ENCODE results near the gene FIG4. TPM values are rescaled to one million over a fixed set of nuclear protein-coding genes. Genes with fewer than 3 reads are reported as not detected.
"Not testable (repeated sequence)": the region's sequence is repeated elsewhere in the genome, so short reads cannot be mapped to it uniquely, and the experiment has no call there.

FIG4 gene
- total RNA-seq, 1 experiment from 2014 or later: 14.8 TPM

DNA sequence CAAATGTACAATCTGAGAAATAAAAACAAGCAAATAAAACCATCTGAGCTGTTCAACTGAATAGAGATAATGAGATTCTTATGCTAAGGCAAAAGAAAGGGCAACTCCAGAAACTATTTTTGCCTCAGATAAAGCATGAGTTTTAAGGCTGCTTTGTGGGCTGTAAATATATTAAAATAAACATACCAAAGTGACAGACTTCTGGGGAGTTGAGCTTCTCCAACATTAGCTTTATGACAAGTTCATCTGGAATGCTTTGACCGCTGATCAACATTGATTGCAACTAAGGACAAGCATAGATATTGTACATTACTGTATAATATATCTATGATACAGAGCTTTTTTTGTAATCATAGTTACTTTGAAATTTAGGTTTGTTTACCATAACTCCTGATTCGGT, 19.4 kb upstream of the FIG4 start:
- Histone ChIP-seq H3K79me2 (ENCODE audit: low read length) (no peaks in the 10 kb centered on the region), H2AFZ (ENCODE audit: low read length) (no peak overlapping the region), H3K9me2 (replicated peaks; ENCODE audit: insufficient read depth, low read length) (no peaks in the 10 kb centered on the region), H3K4me2 (ENCODE audit: low read depth, low read length, poor library complexity, severe bottlenecking) (no peak overlapping the region), H3K9ac (ENCODE audit: low read length) (no peak overlapping the region), H3K4me3 (ENCODE audit: low read length) (no peak overlapping the region), H3K36me3 (ENCODE audit: insufficient read depth, low read length) (no peaks in the 10 kb centered on the region), H3K4me1 (ENCODE audit: low read length) (peaks cover 2% of the 10 kb centered on the region; the same call in 1 of the 2 replicates), H3K27me3 (ENCODE audit: low read length) (no peaks in the 10 kb centered on the region), H3K27ac (ENCODE audit: low read length) (no peak overlapping the region), H3K9me3 (ENCODE audit: low read length) (no peaks in the 10 kb centered on the region), H4K20me1 (ENCODE audit: insufficient read depth, low read depth, low read length) (no peaks in the 10 kb centered on the region)
- DNase-seq: no peak

- Histone ChIP-seq H3K9me2 (replicated peaks; ENCODE audit: insufficient read depth, low read length) (no peaks in the 10 kb centered on the region), H3K27ac (ENCODE audit: low read length) (no peak overlapping the region), H3K9me3 (ENCODE audit: low read length) (no peaks in the 10 kb centered on the region), H2AFZ (ENCODE audit: low read length) (no peak overlapping the region), H3K9ac (ENCODE audit: low read length) (no peak overlapping the region), H3K4me2 (ENCODE audit: low read depth, low read length, poor library complexity, severe bottlenecking) (no peak overlapping the region), H3K4me1 (ENCODE audit: low read length) (peaks cover 2% of the 10 kb centered on the region; the same call in 1 of the 2 replicates), H3K4me3 (ENCODE audit: low read length) (no peak overlapping the region), H4K20me1 (ENCODE audit: insufficient read depth, low read depth, low read length) (no peaks in the 10 kb centered on the region), H3K27me3 (ENCODE audit: low read length) (no peaks in the 10 kb centered on the region), H3K36me3 (ENCODE audit: insufficient read depth, low read length) (no peaks in the 10 kb centered on the region), H3K79me2 (ENCODE audit: low read length) (no peaks in the 10 kb centered on the region)
- DNase-seq: no peak
Observed at GRCh38 chr6:109672175-109672574, 18.9 kb upstream of the FIG4 start.

GRCh38 chr6:109672839-109673238, 18.3 kb upstream of the FIG4 start:
- Histone ChIP-seq H4K20me1 (ENCODE audit: insufficient read depth, low read depth, low read length) (no peaks in the 10 kb centered on the region), H3K4me1 (ENCODE audit: low read length) (peaks cover 2% of the 10 kb centered on the region; the same call in 1 of the 2 replicates), H3K4me2 (ENCODE audit: low read depth, low read length, poor library complexity, severe bottlenecking) (no peak overlapping the region), H3K4me3 (ENCODE audit: low read length) (no peak overlapping the region), H3K79me2 (ENCODE audit: low read length) (no peaks in the 10 kb centered on the region), H3K36me3 (ENCODE audit: insufficient read depth, low read length) (no peaks in the 10 kb centered on the region), H2AFZ (ENCODE audit: low read length) (no peak overlapping the region), H3K9me3 (ENCODE audit: low read length) (no peaks in the 10 kb centered on the region), H3K9ac (ENCODE audit: low read length) (no peak overlapping the region), H3K27me3 (ENCODE audit: low read length) (no peaks in the 10 kb centered on the region), H3K27ac (ENCODE audit: low read length) (no peak overlapping the region), H3K9me2 (replicated peaks; ENCODE audit: insufficient read depth, low read length) (no peaks in the 10 kb centered on the region)
- no peak for DNase-seq

DNA sequence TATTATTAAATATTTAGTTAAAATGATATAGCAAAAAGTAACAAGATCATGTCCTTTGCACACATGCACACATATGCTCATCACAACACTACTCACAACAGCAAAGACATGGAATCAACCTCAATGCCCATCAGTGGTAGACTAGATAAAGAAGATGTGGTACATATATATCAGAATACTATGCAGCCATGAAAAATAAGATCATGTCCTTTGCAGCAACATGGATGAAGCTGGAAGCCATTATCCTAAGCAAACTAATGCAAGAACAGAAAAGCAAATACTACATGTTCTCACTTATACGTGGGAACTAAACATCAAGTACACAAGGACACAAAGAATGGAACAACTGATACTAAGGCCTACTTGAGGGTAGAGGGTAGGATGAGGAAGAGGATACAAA, 14.4 kb upstream of the FIG4 start:
- Histone ChIP-seq H3K79me2 (ENCODE audit: low read length) (no peaks in the 10 kb centered on the region), H2AFZ (ENCODE audit: low read length) (no peak overlapping the region), H3K36me3 (ENCODE audit: insufficient read depth, low read length) (no peaks in the 10 kb centered on the region), H3K4me1 (ENCODE audit: low read length) (peaks cover 2% of the 10 kb centered on the region; the same call in 1 of the 2 replicates), H3K9me3 (ENCODE audit: low read length) (no peaks in the 10 kb centered on the region), H3K27me3 (ENCODE audit: low read length) (no peaks in the 10 kb centered on the region), H3K9me2 (replicated peaks; ENCODE audit: insufficient read depth, low read length) (no peaks in the 10 kb centered on the region), H3K4me3 (ENCODE audit: low read length) (no peak overlapping the region), H3K4me2 (ENCODE audit: low read depth, low read length, poor library complexity, severe bottlenecking) (no peak overlapping the region), H3K27ac (ENCODE audit: low read length) (no peak overlapping the region), H4K20me1 (ENCODE audit: insufficient read depth, low read depth, low read length) (no peaks in the 10 kb centered on the region), H3K9ac (ENCODE audit: low read length) (no peak overlapping the region)
- no peak for DNase-seq

DNA sequence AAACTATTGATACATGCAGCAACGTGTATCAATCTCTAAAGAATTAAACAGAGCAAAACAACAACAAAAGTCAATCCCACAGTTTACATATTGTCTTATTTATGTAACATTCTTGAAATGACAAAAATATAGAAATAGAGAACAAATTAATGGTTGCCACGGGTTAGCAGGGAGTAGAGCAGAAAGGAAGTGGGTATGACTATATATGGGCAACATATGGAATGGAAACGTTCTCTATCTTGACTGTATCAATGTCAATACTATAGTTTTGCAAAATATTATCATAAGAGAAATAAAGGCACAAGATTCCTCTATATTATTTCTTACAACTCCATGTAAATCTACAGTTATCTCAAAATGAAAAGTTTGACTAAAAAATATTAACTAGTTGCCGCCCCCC, 12.9 kb upstream of the FIG4 start:
- Histone ChIP-seq H3K27ac (ENCODE audit: low read length) (no peak overlapping the region), H3K79me2 (ENCODE audit: low read length) (no peaks in the 10 kb centered on the region), H3K9me3 (ENCODE audit: low read length) (no peaks in the 10 kb centered on the region), H2AFZ (ENCODE audit: low read length) (no peak overlapping the region), H3K9me2 (replicated peaks; ENCODE audit: insufficient read depth, low read length) (no peaks in the 10 kb centered on the region), H3K4me3 (ENCODE audit: low read length) (no peak overlapping the region), H3K9ac (ENCODE audit: low read length) (no peak overlapping the region), H3K36me3 (ENCODE audit: insufficient read depth, low read length) (no peaks in the 10 kb centered on the region), H3K27me3 (ENCODE audit: low read length) (no peaks in the 10 kb centered on the region), H4K20me1 (ENCODE audit: insufficient read depth, low read depth, low read length) (no peaks in the 10 kb centered on the region), H3K4me2 (ENCODE audit: low read depth, low read length, poor library complexity, severe bottlenecking) (no peak overlapping the region), H3K4me1 (ENCODE audit: low read length) (peaks cover 2% of the 10 kb centered on the region; the same call in 1 of the 2 replicates)
- DNase-seq: no peak

- not testable (repeated sequence) for DNase-seq; H3K27me3 ChIP-seq (ENCODE audit: low read length)
Observed at GRCh38 chr6:109678661-109679505, 12.2 kb upstream of the FIG4 start.

DNA sequence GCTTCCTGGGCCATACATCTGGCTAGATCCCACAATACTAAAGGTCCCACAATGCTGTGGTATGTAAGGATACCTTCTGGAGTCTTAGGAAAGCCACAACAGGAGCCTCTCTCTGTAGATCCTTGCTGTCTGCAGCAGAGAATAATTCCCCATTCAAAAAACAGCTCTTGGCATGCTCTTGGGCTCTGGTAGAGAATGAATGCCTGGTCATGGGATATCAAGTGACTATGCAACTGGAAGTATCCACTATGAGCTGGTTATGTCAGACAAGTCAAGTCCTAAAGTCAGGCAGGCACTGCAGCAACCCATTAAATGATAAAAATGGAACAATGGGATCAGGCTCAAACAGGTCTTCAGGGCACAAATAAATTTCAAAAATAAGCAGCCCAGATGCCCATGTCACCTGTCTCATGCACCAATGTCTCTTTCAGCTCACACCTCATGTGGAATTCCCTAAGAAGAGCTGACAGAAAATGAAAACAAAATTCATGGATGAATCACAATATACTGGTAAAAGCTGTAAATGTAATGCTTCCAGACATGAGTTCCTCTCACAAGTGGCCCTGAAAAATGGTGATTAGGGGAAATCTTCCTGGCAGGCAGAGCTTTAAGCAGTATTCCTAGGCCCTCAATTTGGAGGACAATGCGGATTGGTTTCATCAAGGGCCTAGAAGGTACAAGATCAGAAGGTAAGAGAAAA, 4.4 kb upstream of the FIG4 start:
- no peaks in the 10 kb centered on the region for H4K20me1 ChIP-seq (ENCODE audit: insufficient read depth, low read depth, low read length)
- no peaks in the 10 kb centered on the region for H3K9me2 ChIP-seq (replicated peaks; ENCODE audit: insufficient read depth, low read length)
- no peak overlapping the region for H3K4me2 ChIP-seq (ENCODE audit: low read depth, low read length, poor library complexity, severe bottlenecking)
- no peaks in the 10 kb centered on the region for H3K36me3 ChIP-seq (ENCODE audit: insufficient read depth, low read length)
- no peak overlapping the region for H3K4me3 ChIP-seq (ENCODE audit: low read length)
- no peak overlapping the region for H3K9ac ChIP-seq (ENCODE audit: low read length)
- no peak overlapping the region for H3K27ac ChIP-seq (ENCODE audit: low read length)
- peaks cover 10% of the 10 kb centered on the region for H3K4me1 ChIP-seq (ENCODE audit: low read length)
- peaks cover 3% of the 10 kb centered on the region for H3K79me2 ChIP-seq (ENCODE audit: low read length)
- no peak for DNase-seq
- H2AFZ ChIP-seq (ENCODE audit: low read length): no peak overlapping the region
- no peaks in the 10 kb centered on the region for H3K9me3 ChIP-seq (ENCODE audit: low read length)
- no peaks in the 10 kb centered on the region for H3K27me3 ChIP-seq (ENCODE audit: low read length)

More at GRCh38 chr6:109678661-109679505, 12.2 kb upstream of the FIG4 start:
- not testable (repeated sequence) for H3K4me1 ChIP-seq (ENCODE audit: low read length); H3K4me2 ChIP-seq (ENCODE audit: low read depth, low read length, poor library complexity, severe bottlenecking); H3K4me3 ChIP-seq (ENCODE audit: low read length); H3K27ac ChIP-seq (ENCODE audit: low read length); H3K9me2 ChIP-seq (replicated peaks; ENCODE audit: insufficient read depth, low read length); H4K20me1 ChIP-seq (ENCODE audit: insufficient read depth, low read depth, low read length); H3K79me2 ChIP-seq (ENCODE audit: low read length); H3K9ac ChIP-seq (ENCODE audit: low read length); H3K9me3 ChIP-seq (ENCODE audit: low read length); H3K36me3 ChIP-seq (ENCODE audit: insufficient read depth, low read length); H2AFZ ChIP-seq (ENCODE audit: low read length)

DNA sequence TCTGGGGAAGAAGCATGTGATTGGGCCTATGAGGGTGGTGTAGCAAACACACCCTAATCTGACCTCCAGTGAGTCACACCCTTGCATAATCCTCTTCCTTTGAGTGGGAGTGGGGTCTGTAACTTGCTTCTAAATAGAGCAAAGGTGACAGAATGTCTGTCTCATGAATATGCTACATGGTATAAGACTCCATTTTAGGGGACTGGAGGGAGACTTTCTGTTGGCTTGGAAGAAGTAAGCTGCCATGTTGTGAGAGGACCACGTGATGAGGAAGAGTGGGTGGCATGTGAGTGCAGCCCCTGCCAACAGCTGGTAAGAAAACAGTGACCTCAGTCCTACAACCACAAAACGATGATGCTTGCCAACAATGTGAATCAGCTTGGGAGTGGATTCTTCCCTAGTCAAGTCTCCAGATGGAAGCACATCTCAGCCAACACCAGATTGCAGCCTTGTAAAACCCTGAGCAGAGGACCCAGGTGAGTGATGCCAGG, 3.8 kb upstream of the FIG4 start:
- peaks cover 9% of the 10 kb centered on the region for H3K79me2 ChIP-seq (ENCODE audit: low read length)
- no peaks in the 10 kb centered on the region for H3K9me3 ChIP-seq (ENCODE audit: low read length)
- H3K27me3 ChIP-seq (ENCODE audit: low read length): no peaks in the 10 kb centered on the region
- H4K20me1 ChIP-seq (ENCODE audit: insufficient read depth, low read depth, low read length): no peaks in the 10 kb centered on the region
- no peaks in the 10 kb centered on the region for H3K36me3 ChIP-seq (ENCODE audit: insufficient read depth, low read length)
- no peak overlapping the region for H2AFZ ChIP-seq (ENCODE audit: low read length)
- no peak overlapping the region for H3K27ac ChIP-seq (ENCODE audit: low read length)
- no peaks in the 10 kb centered on the region for H3K9me2 ChIP-seq (replicated peaks; ENCODE audit: insufficient read depth, low read length)
- H3K4me1 ChIP-seq (ENCODE audit: low read length): peaks cover 16% of the 10 kb centered on the region
- no peak for DNase-seq
- no peak overlapping the region for H3K4me2 ChIP-seq (ENCODE audit: low read depth, low read length, poor library complexity, severe bottlenecking)
- no peak overlapping the region for H3K4me3 ChIP-seq (ENCODE audit: low read length)
- H3K9ac ChIP-seq (ENCODE audit: low read length): no peak overlapping the region

Measured in Karpas-422 (cell line).